ENCODE results near the gene DHRS9. TPM values are rescaled to one million over a fixed set of nuclear protein-coding genes. Genes with fewer than 3 reads are reported as not detected.

DHRS9 gene
- total RNA-seq, 1 donor from 2014 or later, result not detected

- TF ChIP-seq CTCF (IDR thresholded peaks at IDR 0.05; ENCODE audit: partially characterized antibody, unreplicated experiment), result no peak
- no peak for DNase-seq
- H3K36me3 Mint-ChIP-seq (ENCODE audit: unreplicated experiment), result peaks cover 8% of the 10 kb centered on the region
These were observed 31.0 kb upstream of the DHRS9 start for GRCh38 chr2:169038338-169038757.

GRCh38 chr2:169039702-169040101, 29.7 kb upstream of the DHRS9 start:
- Mint-ChIP-seq H3K27me3 (ENCODE audit: unreplicated experiment) (peaks cover 2% of the 10 kb centered on the region), H3K9me3 (ENCODE audit: unreplicated experiment) (peaks cover 4% of the 10 kb centered on the region)
- no peak for TF ChIP-seq CTCF (IDR thresholded peaks at IDR 0.05; ENCODE audit: partially characterized antibody, unreplicated experiment)

More at GRCh38 chr2:169038338-169038757, 31.0 kb upstream of the DHRS9 start:
- H3K4me1 Mint-ChIP-seq (ENCODE audit: low read depth, unreplicated experiment), result no peaks in the 10 kb centered on the region
- no peak overlapping the region for H3K4me3 Mint-ChIP-seq (ENCODE audit: unreplicated experiment)
- peaks cover 2% of the 10 kb centered on the region for H3K27me3 Mint-ChIP-seq (ENCODE audit: unreplicated experiment)
- no peak overlapping the region for H3K27ac Mint-ChIP-seq (ENCODE audit: unreplicated experiment)
- H3K9me3 Mint-ChIP-seq (ENCODE audit: unreplicated experiment), result peaks cover 4% of the 10 kb centered on the region

GRCh38 chr2:169041594-169041993, 27.8 kb upstream of the DHRS9 start:
- peaks cover 5% of the 10 kb centered on the region for H3K27me3 Mint-ChIP-seq (ENCODE audit: unreplicated experiment)
- no peak for DNase-seq
- H3K9me3 Mint-ChIP-seq (ENCODE audit: unreplicated experiment), result peaks cover 4% of the 10 kb centered on the region
- H3K27ac Mint-ChIP-seq (ENCODE audit: unreplicated experiment), result no peak overlapping the region
- no peak for TF ChIP-seq CTCF (IDR thresholded peaks at IDR 0.05; ENCODE audit: partially characterized antibody, unreplicated experiment)
- H3K4me3 Mint-ChIP-seq (ENCODE audit: unreplicated experiment), result no peak overlapping the region
- H3K36me3 Mint-ChIP-seq (ENCODE audit: unreplicated experiment), result peaks cover 14% of the 10 kb centered on the region
- H3K4me1 Mint-ChIP-seq (ENCODE audit: low read depth, unreplicated experiment), result no peaks in the 10 kb centered on the region

More at GRCh38 chr2:169039702-169040101, 29.7 kb upstream of the DHRS9 start:
- H3K36me3 Mint-ChIP-seq (ENCODE audit: unreplicated experiment), result peaks cover 8% of the 10 kb centered on the region
- no peak overlapping the region for H3K27ac Mint-ChIP-seq (ENCODE audit: unreplicated experiment)
- H3K4me1 Mint-ChIP-seq (ENCODE audit: low read depth, unreplicated experiment), result no peaks in the 10 kb centered on the region
- H3K4me3 Mint-ChIP-seq (ENCODE audit: unreplicated experiment), result no peak overlapping the region
- DNase-seq, result no peak

GRCh38 chr2:169042856-169043255, 26.5 kb upstream of the DHRS9 start:
- DNase-seq, result no peak
- Mint-ChIP-seq H3K36me3 (ENCODE audit: unreplicated experiment) (peaks cover 14% of the 10 kb centered on the region), H3K27ac (ENCODE audit: unreplicated experiment) (no peak overlapping the region), H3K27me3 (ENCODE audit: unreplicated experiment) (peaks cover 5% of the 10 kb centered on the region), H3K9me3 (ENCODE audit: unreplicated experiment) (peaks cover 4% of the 10 kb centered on the region), H3K4me1 (ENCODE audit: low read depth, unreplicated experiment) (no peaks in the 10 kb centered on the region), H3K4me3 (ENCODE audit: unreplicated experiment) (no peak overlapping the region)
- no peak for TF ChIP-seq CTCF (IDR thresholded peaks at IDR 0.05; ENCODE audit: partially characterized antibody, unreplicated experiment)

GRCh38 chr2:169046440-169047151, 22.8 kb upstream of the DHRS9 start:
- no peak overlapping the region for H3K27ac Mint-ChIP-seq (ENCODE audit: unreplicated experiment)
- H3K4me3 Mint-ChIP-seq (ENCODE audit: unreplicated experiment), result no peak overlapping the region
- DNase-seq, result no peak
- peaks cover 3% of the 10 kb centered on the region for H3K27me3 Mint-ChIP-seq (ENCODE audit: unreplicated experiment)
- H3K36me3 Mint-ChIP-seq (ENCODE audit: unreplicated experiment), result peaks cover 14% of the 10 kb centered on the region
- no peaks in the 10 kb centered on the region for H3K4me1 Mint-ChIP-seq (ENCODE audit: low read depth, unreplicated experiment)
- TF ChIP-seq CTCF (IDR thresholded peaks at IDR 0.05; ENCODE audit: partially characterized antibody, unreplicated experiment), result no peak
- peaks cover 4% of the 10 kb centered on the region for H3K9me3 Mint-ChIP-seq (ENCODE audit: unreplicated experiment)
